ENCODE data around the gene ARFGAP1. TPM values are rescaled to one million over a fixed set of nuclear protein-coding genes. Genes with fewer than 3 reads are reported as not detected.

Gene ARFGAP1
- total and polyA plus RNA-seq, 10 of the 15 experiments (the other 5 are each of a cell fraction or from before 2014, with no cell fraction given) = 0.45 to 79.9 (median 30.8) TPM

DNA sequence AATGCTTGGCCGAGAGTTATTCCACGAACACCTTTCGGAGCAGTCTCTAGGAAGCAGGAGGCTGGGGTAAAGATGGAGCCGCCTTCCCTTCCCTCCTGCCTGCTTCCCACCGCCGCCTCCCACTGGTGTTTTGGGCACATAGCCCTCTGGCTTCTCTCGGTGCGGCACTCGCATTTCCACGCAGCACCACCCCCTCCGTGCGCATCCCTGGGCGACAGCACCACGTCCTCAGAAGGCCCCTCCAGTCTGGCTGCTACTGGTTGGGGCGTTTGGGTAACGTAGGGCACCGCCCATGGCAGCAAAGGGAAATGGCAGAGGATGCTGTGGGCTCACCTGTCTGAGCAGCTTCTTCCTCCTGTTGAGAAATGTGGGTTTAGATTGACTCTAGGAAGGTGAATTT lies 22.8 kb downstream of the ARFGAP1 start:
- no peak overlapping the region for H3K27ac ChIP-seq (ENCODE audit: control insufficient read depth, insufficient read depth)
- ATAC-seq (no peak), DNase-seq (ENCODE audit: low read depth, low spot score) (no peak), FAIRE-seq (no peak)
- H3K27me3 ChIP-seq (replicated peaks in 1 of 2; ENCODE audit: control insufficient read depth in 2 of 2, insufficient read depth in 2 of 2, low read length in 1 of 2) = no peaks in the 10 kb centered on the region; a peak in 1 of 4 replicates
- ChIA-PET SMC1A (ENCODE audit: uncharacterized antibody, unreplicated experiment) (no interaction called here), RAD21 (ENCODE audit: unreplicated experiment) (no interaction called here), POLR2A (no interaction called here), CTCF (interaction anchor here (2.7 kb wide), 1 partner anchor 72 kb away, joined by 8 read pairs; no protein-coding TSS in a partner anchor)
- in situ Hi-C loops (cut with MboI) = no loop called here
- H2AFZ ChIP-seq (ENCODE audit: control insufficient read depth, low read depth, low read length) = no peak overlapping the region
- no peak overlapping the region for H3K4me3 ChIP-seq
- no peaks in the 10 kb centered on the region for H3K79me2 ChIP-seq (ENCODE audit: control insufficient read depth, insufficient read depth, low read length)
- intact Hi-C loops (cut with micrococcal nuclease; ENCODE audit: unreplicated experiment) = no loop called here
- no peaks in the 10 kb centered on the region for H3K36me3 ChIP-seq (ENCODE audit: control insufficient read depth in 2 of 2, insufficient read depth in 2 of 2, low read length in 1 of 2)
- no peak overlapping the region for H3K4me2 ChIP-seq (ENCODE audit: control insufficient read depth, insufficient read depth)
- no peaks in the 10 kb centered on the region for H4K20me1 ChIP-seq (ENCODE audit: control insufficient read depth, insufficient read depth)
- no peaks in the 10 kb centered on the region for H3K4me1 ChIP-seq (ENCODE audit: control insufficient read depth, insufficient read depth, low read length)
- 40% methylated on average over 17 of the region's 17 CpGs for WGBS (ENCODE audit: insufficient coverage, insufficient replicate concordance, low lambda C conversion rate, missing lambda C conversion rate)
- TF ChIP-seq IKZF1 (conservative IDR thresholded peaks at IDR 0.05) (no peak), PAX8 (IDR thresholded peaks at IDR 0.05) (no peak), NR2C2 (IDR thresholded peaks at IDR 0.05; ENCODE audit: borderline replicate concordance, control insufficient read depth, insufficient read length, low read depth) (no peak), E2F4 (IDR thresholded peaks at IDR 0.05; ENCODE audit: low read depth, low read length) (no peak), IKZF2 (IDR thresholded peaks at IDR 0.05) (no peak), CHD2 (IDR thresholded peaks at IDR 0.05; ENCODE audit: borderline replicate concordance, low read depth, low read length) (no peak), TCF7 (IDR thresholded peaks at IDR 0.05; ENCODE audit: borderline replicate concordance) (no peak), PBX3 (IDR thresholded peaks at IDR 0.05; ENCODE audit: insufficient replicate concordance, low read depth, low read length) (no peak), RAD21 (IDR thresholded peaks at IDR 0.05; ENCODE audit: insufficient read depth, low read depth, low read length) (no peak), HDAC2 (IDR thresholded peaks at IDR 0.05) (no peak), E2F8 (IDR thresholded peaks at IDR 0.05; ENCODE audit: low read depth, partially characterized antibody) (no peak)
- no peaks in the 10 kb centered on the region for H3K9me3 ChIP-seq (replicated peaks; ENCODE audit: control insufficient read depth, insufficient read depth, low read length)
- no peak overlapping the region for H3K9ac ChIP-seq (ENCODE audit: control insufficient read depth, insufficient read depth, low read length)
- BruUV-seq (replicated peaks) = no TSS peak

All from GM12878 (cell line).